ENCODE data around the gene KPNA6. TPM values are rescaled to one million over a fixed set of nuclear protein-coding genes. Genes with fewer than 3 reads are reported as not detected.

The KPNA6 gene
- total and polyA plus RNA-seq, 2 of the 13 experiments (the other 11 are each of a cell fraction or from before 2014, with no cell fraction given), result 22.0 to 47.5 TPM

DNA sequence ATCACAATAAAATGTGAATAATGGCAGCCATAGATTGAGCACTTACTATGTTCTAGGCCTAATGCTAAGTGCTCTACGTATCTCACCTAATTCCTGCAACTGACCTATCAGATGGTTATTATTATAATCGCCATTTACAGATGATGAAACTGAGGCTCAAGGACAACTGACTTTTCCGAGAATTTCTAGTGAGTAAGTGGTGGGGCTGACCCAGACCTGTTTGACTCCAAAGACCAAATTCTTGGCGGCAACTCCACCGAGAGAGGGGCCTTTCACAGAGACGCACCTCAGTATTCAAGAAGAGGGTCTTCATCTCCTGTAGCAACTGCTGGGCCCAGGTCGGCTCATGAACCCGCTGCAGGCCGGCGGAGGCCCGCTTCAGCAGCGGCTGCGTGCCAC lies 113.7 kb downstream of the KPNA6 start:
- intact Hi-C loops (cut with micrococcal nuclease; ENCODE audit: unreplicated experiment) (no loop called here), in situ Hi-C loops (cut with HindIII; ENCODE audit: extremely low pct_ligation_motif_present, low pct_unique_long_range_greater_than_20kb) (no loop called here)
- Histone ChIP-seq H2AFZ (ENCODE audit: low read length) (no peak overlapping the region), H3K79me2 (ENCODE audit: insufficient read depth, low read length) (peaks cover 29% of the 10 kb centered on the region), H3K27me3 (ENCODE audit: control insufficient read depth in 1 of 2, insufficient read depth in 2 of 2, low read length in 2 of 2) (no peaks in the 10 kb centered on the region; a peak in 2 of 5 replicates), H4K20me1 (ENCODE audit: insufficient read depth, low read length) (no peaks in the 10 kb centered on the region; the same call in 1 of the 2 replicates), H3K9me3 (ENCODE audit: low read length) (no peaks in the 10 kb centered on the region), H3K27ac (ENCODE audit: extremely low read length, insufficient read depth, low read length) (peak overlapping the region; percentile 69), H3K4me3 (replicated peaks in 1 of 3; ENCODE audit: insufficient read depth in 1 of 3, low read depth in 2 of 3, low read length in 3 of 3) (peak overlapping the region; percentile 82 to 89 (median 85)), H3K36me3 (replicated peaks in 1 of 2; ENCODE audit: control insufficient read depth in 1 of 2, insufficient read depth in 2 of 2, low read length in 2 of 2) (peaks cover 13 to 27% of the 10 kb centered on the region in 2 experiments; a peak in 4 of 5 replicates), H3K4me1 (ENCODE audit: insufficient read depth, low read length) (peaks cover 29% of the 10 kb centered on the region), H3K9ac (ENCODE audit: insufficient read depth, low read depth, low read length) (peak overlapping the region; percentile 91), H3K4me2 (ENCODE audit: low read depth, low read length) (peak overlapping the region; percentile 91)
- FAIRE-seq (no peak), ATAC-seq (no peak), DNase-seq (ENCODE audit: low spot score) (no peak)
- WGBS (ENCODE audit: low lambda C conversion rate), result 0% methylated on average over 6 of the region's 13 CpGs
- ChIA-PET POLR2A (interaction anchor here (0.9 to 1.8 kb wide), 3 partner anchors 30 to 70 kb away, joined by 3 to 4 read pairs (median 4); partner anchors contain the start of genes HDAC1, LCK and TXLNA), CTCF (ENCODE audit: low intra/inter-chr PET ratio, low total read pairs) (no interaction called here)
- BruUV-seq (replicated peaks), result TSS peak; percentile 47
- TF ChIP-seq, protein P1, sequence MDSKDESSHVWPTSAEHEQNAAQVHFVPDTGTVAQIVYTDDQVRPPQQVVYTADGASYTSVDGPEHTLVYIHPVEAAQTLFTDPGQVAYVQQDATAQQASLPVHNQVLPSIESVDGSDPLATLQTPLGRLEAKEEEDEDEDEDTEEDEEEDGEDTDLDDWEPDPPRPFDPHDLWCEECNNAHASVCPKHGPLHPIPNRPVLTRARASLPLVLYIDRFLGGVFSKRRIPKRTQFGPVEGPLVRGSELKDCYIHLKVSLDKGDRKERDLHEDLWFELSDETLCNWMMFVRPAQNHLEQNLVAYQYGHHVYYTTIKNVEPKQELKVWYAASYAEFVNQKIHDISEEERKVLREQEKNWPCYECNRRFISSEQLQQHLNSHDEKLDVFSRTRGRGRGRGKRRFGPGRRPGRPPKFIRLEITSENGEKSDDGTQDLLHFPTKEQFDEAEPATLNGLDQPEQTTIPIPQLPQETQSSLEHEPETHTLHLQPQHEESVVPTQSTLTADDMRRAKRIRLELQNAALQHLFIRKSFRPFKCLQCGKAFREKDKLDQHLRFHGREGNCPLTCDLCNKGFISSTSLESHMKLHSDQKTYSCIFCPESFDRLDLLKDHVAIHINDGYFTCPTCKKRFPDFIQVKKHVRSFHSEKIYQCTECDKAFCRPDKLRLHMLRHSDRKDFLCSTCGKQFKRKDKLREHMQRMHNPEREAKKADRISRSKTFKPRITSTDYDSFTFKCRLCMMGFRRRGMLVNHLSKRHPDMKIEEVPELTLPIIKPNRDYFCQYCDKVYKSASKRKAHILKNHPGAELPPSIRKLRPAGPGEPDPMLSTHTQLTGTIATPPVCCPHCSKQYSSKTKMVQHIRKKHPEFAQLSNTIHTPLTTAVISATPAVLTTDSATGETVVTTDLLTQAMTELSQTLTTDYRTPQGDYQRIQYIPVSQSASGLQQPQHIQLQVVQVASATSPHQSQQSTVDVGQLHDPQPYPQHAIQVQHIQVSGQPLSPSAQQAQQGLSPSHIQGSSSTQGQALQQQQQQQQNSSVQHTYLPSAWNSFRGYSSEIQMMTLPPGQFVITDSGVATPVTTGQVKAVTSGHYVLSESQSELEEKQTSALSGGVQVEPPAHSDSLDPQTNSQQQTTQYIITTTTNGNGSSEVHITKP (CRISPR knock-in tag; IDR thresholded peaks at IDR 0.05; ENCODE audit: low read depth), result 0 out of 2 replicates have a peak, but pooled peaks have one; percentile 0
- TF ChIP-seq BRF2 (CRISPR knock-in tag; IDR thresholded peaks at IDR 0.05), result 0 out of 2 replicates have a peak, but pooled peaks have one; percentile 28
- no peak for TF ChIP-seq ATF1 (CRISPR knock-in tag; IDR thresholded peaks at IDR 0.05)
